ENCODE results near the gene CORO2A. TPM values are rescaled to one million over a fixed set of nuclear protein-coding genes. Genes with fewer than 3 reads are reported as not detected.

The CORO2A gene
- total and polyA plus RNA-seq, 10 donors: 1.3 to 11.0 (median 6.1) TPM

DNA sequence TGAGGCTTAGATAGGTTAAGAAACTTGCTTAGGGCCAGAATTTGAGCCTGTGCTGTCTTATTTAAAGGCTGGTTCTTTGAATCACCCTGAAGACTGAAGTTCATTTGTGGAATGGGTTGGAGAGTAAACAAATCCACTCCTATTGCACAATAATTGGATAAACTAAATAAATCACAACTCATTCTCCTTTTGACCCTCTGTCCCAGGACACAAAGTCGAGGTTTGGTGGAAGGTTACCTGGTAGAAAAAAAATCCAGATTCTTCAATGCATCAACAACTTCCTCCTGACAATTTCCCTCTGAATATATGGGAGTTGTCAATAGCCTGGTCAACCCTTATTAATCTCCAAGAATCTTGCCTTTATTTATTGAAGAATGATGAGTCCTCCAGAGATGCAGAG, 34.1 kb upstream of the CORO2A start:
- DNase-seq: no peak
- TF ChIP-seq, protein P1, sequence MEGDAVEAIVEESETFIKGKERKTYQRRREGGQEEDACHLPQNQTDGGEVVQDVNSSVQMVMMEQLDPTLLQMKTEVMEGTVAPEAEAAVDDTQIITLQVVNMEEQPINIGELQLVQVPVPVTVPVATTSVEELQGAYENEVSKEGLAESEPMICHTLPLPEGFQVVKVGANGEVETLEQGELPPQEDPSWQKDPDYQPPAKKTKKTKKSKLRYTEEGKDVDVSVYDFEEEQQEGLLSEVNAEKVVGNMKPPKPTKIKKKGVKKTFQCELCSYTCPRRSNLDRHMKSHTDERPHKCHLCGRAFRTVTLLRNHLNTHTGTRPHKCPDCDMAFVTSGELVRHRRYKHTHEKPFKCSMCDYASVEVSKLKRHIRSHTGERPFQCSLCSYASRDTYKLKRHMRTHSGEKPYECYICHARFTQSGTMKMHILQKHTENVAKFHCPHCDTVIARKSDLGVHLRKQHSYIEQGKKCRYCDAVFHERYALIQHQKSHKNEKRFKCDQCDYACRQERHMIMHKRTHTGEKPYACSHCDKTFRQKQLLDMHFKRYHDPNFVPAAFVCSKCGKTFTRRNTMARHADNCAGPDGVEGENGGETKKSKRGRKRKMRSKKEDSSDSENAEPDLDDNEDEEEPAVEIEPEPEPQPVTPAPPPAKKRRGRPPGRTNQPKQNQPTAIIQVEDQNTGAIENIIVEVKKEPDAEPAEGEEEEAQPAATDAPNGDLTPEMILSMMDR (IDR thresholded peaks at IDR 0.05 in 8 of 11, conservative IDR thresholded peaks at IDR 0.05 in 3 of 11): no peak
- TF ChIP-seq POLR2AphosphoS5 (IDR thresholded peaks at IDR 0.05) (no peak), POLR2A (IDR thresholded peaks at IDR 0.05) (no peak)
- H3K4me3 ChIP-seq: no peak overlapping the region
- H3K27ac ChIP-seq: no peak overlapping the region
- H3K27me3 ChIP-seq (replicated peaks in 1 of 7): no peaks in the 10 kb centered on the region
- WGBS, 5 donors: 58 to 78% (median 61%) methylated on average over 1 of the region's 1 CpG
- H3K4me1 ChIP-seq: peaks cover 0 to 11% (median 0%) of the 10 kb centered on the region in 6 donors
- intact Hi-C loops (cut with DNase I; ENCODE audit: low total_unique reads): no loop called here
- H3K9me3 ChIP-seq: no peaks in the 10 kb centered on the region
- peaks cover 0 to 91% (median 24%) of the 10 kb centered on the region in 6 donors for H3K36me3 ChIP-seq

DNA sequence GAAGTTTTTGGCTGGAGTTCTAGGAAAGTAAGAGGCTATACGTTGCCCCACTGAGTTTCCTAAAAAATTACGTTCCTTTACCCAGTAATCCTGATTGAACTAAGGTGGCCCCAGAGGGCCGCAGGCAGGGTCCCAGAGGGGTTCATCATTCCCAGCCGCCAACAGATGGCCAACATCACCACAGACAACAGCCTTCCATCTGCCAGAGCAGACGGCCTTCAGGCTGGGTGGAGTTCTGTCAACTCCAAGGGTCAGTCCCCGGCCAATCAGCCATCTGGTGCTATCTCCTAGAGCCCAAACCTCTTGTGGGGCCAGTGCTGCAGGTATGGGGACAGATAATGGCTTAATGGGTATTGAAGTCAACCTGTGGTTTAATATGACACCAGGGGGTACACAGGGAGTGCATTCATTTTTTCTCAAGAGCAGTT, 32.6 kb upstream of the CORO2A start:
- Histone ChIP-seq H3K4me1 (peaks cover 0 to 10% (median 0%) of the 10 kb centered on the region in 6 donors), H3K36me3 (peaks cover 0 to 93% (median 35%) of the 10 kb centered on the region in 6 donors), H3K27me3 (replicated peaks in 1 of 7) (no peaks in the 10 kb centered on the region), H3K9me3 (no peaks in the 10 kb centered on the region), H3K27ac (no peak overlapping the region), H3K4me3 (no peak overlapping the region)
- no peak for DNase-seq
- WGBS, 5 donors: 87 to 95% (median 94%) methylated on average over 5 to 6 of the region's 6 CpGs
- intact Hi-C loops (cut with DNase I; ENCODE audit: low total_unique reads): no loop called here
- TF ChIP-seq POLR2A (IDR thresholded peaks at IDR 0.05): no peak
- TF ChIP-seq, protein P1 (IDR thresholded peaks at IDR 0.05 in 8 of 11, conservative IDR thresholded peaks at IDR 0.05 in 3 of 11): no peak

DNA sequence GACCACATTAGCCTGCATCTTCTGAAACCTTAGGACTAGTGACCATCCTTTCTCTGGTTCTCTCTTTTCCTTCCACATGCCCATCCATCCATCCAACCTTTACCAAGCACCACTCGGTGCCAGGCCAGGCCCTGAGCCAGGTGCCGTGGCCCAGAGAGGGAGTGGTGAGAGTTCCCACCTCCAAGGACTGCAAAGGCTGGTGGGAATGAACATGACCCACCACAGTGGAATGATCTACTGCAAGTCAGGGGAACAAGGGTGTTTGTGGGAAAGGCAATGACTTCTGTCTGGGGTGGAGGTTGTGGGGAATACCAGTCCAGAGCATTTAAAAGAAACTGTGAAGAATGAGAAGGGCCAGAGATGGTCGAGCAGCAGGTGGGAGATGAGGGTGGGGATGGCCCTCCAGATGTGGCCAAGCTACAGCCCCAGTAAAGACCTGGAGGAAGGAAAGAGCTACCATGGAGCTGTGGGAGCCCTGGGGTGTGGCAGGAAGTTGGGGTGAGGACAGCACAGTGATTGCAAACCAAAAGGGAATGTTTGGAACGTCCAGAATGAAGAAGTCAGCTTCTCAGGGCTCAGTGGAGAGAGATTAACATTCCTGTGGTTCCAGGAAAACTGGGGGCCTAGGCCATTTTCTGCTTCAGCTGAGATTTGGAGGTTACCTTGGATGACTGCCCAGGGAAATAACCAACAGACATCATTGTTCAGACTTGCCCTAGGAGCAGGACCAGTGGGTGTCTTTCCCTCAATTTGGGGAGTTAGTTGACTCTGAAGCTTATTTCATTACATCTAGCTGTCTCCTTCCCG, 30.7 kb upstream of the CORO2A start:
- intact Hi-C loops (cut with DNase I; ENCODE audit: low total_unique reads): no loop called here
- H3K36me3 ChIP-seq: peaks cover 0 to 93% (median 39%) of the 10 kb centered on the region in 6 donors
- H3K9me3 ChIP-seq: no peaks in the 10 kb centered on the region
- 53 to 77% (median 63%) methylated on average over 5 of the region's 5 CpGs for WGBS, 5 donors
- H3K27me3 ChIP-seq (replicated peaks in 1 of 7): no peaks in the 10 kb centered on the region
- peaks cover 0 to 10% (median 0%) of the 10 kb centered on the region in 6 donors for H3K4me1 ChIP-seq
- H3K4me3 ChIP-seq: no peak overlapping the region
- no peak for TF ChIP-seq POLR2AphosphoS5 (IDR thresholded peaks at IDR 0.05)
- no peak for TF ChIP-seq POLR2A (IDR thresholded peaks at IDR 0.05)
- TF ChIP-seq, protein P1 (IDR thresholded peaks at IDR 0.05 in 8 of 11, conservative IDR thresholded peaks at IDR 0.05 in 3 of 11): no peak
- H3K27ac ChIP-seq: no peak overlapping the region
- peak; percentile 41 for DNase-seq

DNA sequence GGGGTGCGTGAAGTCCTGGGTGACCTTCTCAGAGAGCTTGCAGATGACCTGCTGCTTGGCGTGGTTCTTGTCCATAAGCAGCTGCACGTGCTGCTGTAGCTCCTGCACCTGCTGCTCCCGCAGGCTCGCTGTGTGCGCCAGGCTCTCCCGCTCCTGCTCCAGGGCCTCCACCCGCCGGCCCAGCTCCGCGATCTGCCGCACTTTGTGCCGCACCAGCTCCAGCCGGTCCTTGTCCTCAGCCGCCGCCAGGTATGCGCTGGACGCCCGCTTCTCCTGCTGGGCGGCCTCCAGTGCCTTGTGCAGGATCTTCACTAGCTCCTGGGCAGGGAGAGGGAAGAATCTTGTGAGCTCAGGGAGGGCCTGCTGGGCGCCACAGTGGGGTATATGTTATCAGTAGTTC, 28.5 kb upstream of the CORO2A start:
- DNase-seq: peak; percentile 60
- Histone ChIP-seq H3K4me1 (peaks cover 0 to 10% (median 0%) of the 10 kb centered on the region in 6 donors), H3K27me3 (replicated peaks in 1 of 7) (no peaks in the 10 kb centered on the region), H3K27ac (no peak overlapping the region), H3K9me3 (no peaks in the 10 kb centered on the region), H3K4me3 (no peak overlapping the region), H3K36me3 (peaks cover 0 to 93% (median 32%) of the 10 kb centered on the region in 6 donors)
- intact Hi-C loops (cut with DNase I; ENCODE audit: low total_unique reads): no loop called here
- 94 to 99% (median 96%) methylated on average over 21 of the region's 21 CpGs for WGBS, 5 donors
- TF ChIP-seq POLR2A (IDR thresholded peaks at IDR 0.05) (no peak), POLR2AphosphoS5 (IDR thresholded peaks at IDR 0.05) (no peak)
- TF ChIP-seq, protein P1 (IDR thresholded peaks at IDR 0.05 in 8 of 11, conservative IDR thresholded peaks at IDR 0.05 in 3 of 11): no peak

Data from spleen (tissue), 11 donors.